Measurements from ENCODE around the gene XRN2. TPM values are rescaled to one million over a fixed set of nuclear protein-coding genes. Genes with fewer than 3 reads are reported as not detected.

The XRN2 gene
- total RNA-seq, 4 donors from 2014 or later: 55.5 to 80.8 (median 68.4) TPM

- no peak overlapping the region for H3K27ac ChIP-seq
Observed at GRCh38 chr20:21340991-21341697, 38.0 kb downstream of the XRN2 start.

GRCh38 chr20:21342656-21343345, 39.7 kb downstream of the XRN2 start:
- Histone ChIP-seq H3K4me3 (no peak overlapping the region), H3K9me3 (no peaks in the 10 kb centered on the region), H3K4me1 (no peaks in the 10 kb centered on the region), H3K36me3 (peaks cover 3 to 79% of the 10 kb centered on the region in 2 donors), H3K27me3 (no peaks in the 10 kb centered on the region), H3K27ac (no peak overlapping the region)
- no peak for TF ChIP-seq CTCF (IDR thresholded peaks at IDR 0.05)
- TF ChIP-seq POLR2AphosphoS5 (IDR thresholded peaks at IDR 0.05): no peak
- TF ChIP-seq EP300 (IDR thresholded peaks at IDR 0.05): no peak
- TF ChIP-seq POLR2A (IDR thresholded peaks at IDR 0.05): no peak
- no peak for ATAC-seq
- WGBS, 2 donors (ENCODE audit: low coverage in 1 of 2): 59 to 62% methylated on average over 4 of the region's 4 CpGs

More at GRCh38 chr20:21340991-21341697, 38.0 kb downstream of the XRN2 start:
- ATAC-seq: no peak
- peaks cover 3 to 79% of the 10 kb centered on the region in 2 donors for H3K36me3 ChIP-seq
- no peaks in the 10 kb centered on the region for H3K9me3 ChIP-seq
- TF ChIP-seq EP300 (IDR thresholded peaks at IDR 0.05) (no peak), CTCF (IDR thresholded peaks at IDR 0.05) (no peak), POLR2AphosphoS5 (IDR thresholded peaks at IDR 0.05) (no peak), POLR2A (IDR thresholded peaks at IDR 0.05) (no peak)
- WGBS, 2 donors (ENCODE audit: low coverage in 1 of 2): 87 to 100% methylated on average over 2 to 3 of the region's 3 CpGs
- H3K4me3 ChIP-seq: no peak overlapping the region
- H3K27me3 ChIP-seq: no peaks in the 10 kb centered on the region
- H3K4me1 ChIP-seq: no peaks in the 10 kb centered on the region

- TF ChIP-seq EP300 (IDR thresholded peaks at IDR 0.05) (no peak), CTCF (IDR thresholded peaks at IDR 0.05) (no peak), POLR2AphosphoS5 (IDR thresholded peaks at IDR 0.05) (no peak), POLR2A (IDR thresholded peaks at IDR 0.05) (no peak)
- Histone ChIP-seq H3K27ac (no peak overlapping the region), H3K36me3 (peaks cover 3 to 79% of the 10 kb centered on the region in 2 donors), H3K9me3 (no peaks in the 10 kb centered on the region), H3K27me3 (no peaks in the 10 kb centered on the region), H3K4me1 (no peaks in the 10 kb centered on the region), H3K4me3 (no peak overlapping the region)
- ATAC-seq: no peak
- WGBS, 2 donors (ENCODE audit: low coverage in 1 of 2): 82 to 84% methylated on average over 5 of the region's 5 CpGs
Observed at GRCh38 chr20:21344206-21344900, 41.2 kb downstream of the XRN2 start.

GRCh38 chr20:21344961-21345360, 41.8 kb downstream of the XRN2 start:
- ATAC-seq: no peak
- Histone ChIP-seq H3K4me1 (no peaks in the 10 kb centered on the region), H3K27ac (no peak overlapping the region), H3K4me3 (no peak overlapping the region), H3K9me3 (no peaks in the 10 kb centered on the region), H3K27me3 (no peaks in the 10 kb centered on the region), H3K36me3 (peaks cover 3 to 80% of the 10 kb centered on the region in 2 donors)
- TF ChIP-seq POLR2AphosphoS5 (IDR thresholded peaks at IDR 0.05) (no peak), POLR2A (IDR thresholded peaks at IDR 0.05) (no peak), CTCF (IDR thresholded peaks at IDR 0.05) (no peak), EP300 (IDR thresholded peaks at IDR 0.05) (no peak)
- WGBS, 2 donors (ENCODE audit: low coverage in 1 of 2): 76 to 80% methylated on average over 1 of the region's 1 CpG

All from gastroesophageal sphincter (tissue), 4 donors.